ENCODE results near the gene SP100. TPM values are rescaled to one million over a fixed set of nuclear protein-coding genes. Genes with fewer than 3 reads are reported as not detected.

Gene SP100
- total and polyA plus RNA-seq, 2 of the 8 experiments (the other 6 are each of a cell fraction or from before 2014, with no cell fraction given), result 0.06 to 1.1 TPM

- no peak overlapping the region for H3K56ac ChIP-seq (replicated peaks; ENCODE audit: insufficient read length, low read depth, low read length)
- no peaks in the 10 kb centered on the region for H3K79me2 ChIP-seq (ENCODE audit: control insufficient read depth in 1 of 2, insufficient read depth in 2 of 2, low read length in 2 of 2)
- no peaks in the 10 kb centered on the region for H3K23me2 ChIP-seq (ENCODE audit: low read depth, low read length)
- H2BK5ac ChIP-seq (ENCODE audit: low read depth, low read length), result no peak overlapping the region
- H3K27me3 ChIP-seq (replicated peaks in 1 of 4; ENCODE audit: control insufficient read depth in 3 of 4, extremely low read depth in 1 of 4, insufficient read depth in 3 of 4, low read length in 3 of 4), result no peaks in the 10 kb centered on the region
- DNase-seq (ENCODE audit: low read depth in 1 of 2, low spot score in 2 of 2) (no peak), FAIRE-seq (no peak)
- no peak overlapping the region for H2BK120ac ChIP-seq (replicated peaks; ENCODE audit: low read depth, low read length)
- CTCF ChIA-PET (ENCODE audit: partially characterized antibody), result no interaction called here
- H3K36me3 ChIP-seq (ENCODE audit: control insufficient read depth in 2 of 4, insufficient read depth in 4 of 4, low read length in 3 of 4), result no peaks in the 10 kb centered on the region; a peak in 1 of 8 replicates
- no peak overlapping the region for H3K23ac ChIP-seq (ENCODE audit: insufficient read length)
- H3K4me3 ChIP-seq (ENCODE audit: extremely low read depth in 1 of 4, insufficient read depth in 2 of 4, low read depth in 3 of 4, low read length in 4 of 4), result no peak overlapping the region
- no peaks in the 10 kb centered on the region for H4K20me1 ChIP-seq (replicated peaks in 1 of 2; ENCODE audit: control insufficient read depth in 1 of 2, insufficient read depth in 2 of 2, low read length in 2 of 2)
- 54% methylated on average over 3 of the region's 3 CpGs; no CpG with 5 or more reads in 1 of the 2 experiments for WGBS, 2 experiments (ENCODE audit: extremely low coverage in 1 of 2, insufficient coverage in 1 of 2, insufficient read length in 1 of 2, insufficient replicate concordance in 2 of 2, low coverage in 1 of 2, low lambda C conversion rate in 2 of 2, missing lambda C conversion rate in 1 of 2)
- no peak overlapping the region for H3K4ac ChIP-seq (replicated peaks; ENCODE audit: insufficient read length, low read depth, low read length)
- H3K18ac ChIP-seq (ENCODE audit: extremely low read depth, low read length), result no peak overlapping the region
- H3K4me1 ChIP-seq (replicated peaks in 1 of 4; ENCODE audit: control insufficient read depth in 3 of 4, insufficient read depth in 4 of 4, low read length in 3 of 4), result no peaks in the 10 kb centered on the region
- TF ChIP-seq RFX5 (IDR thresholded peaks at IDR 0.05; ENCODE audit: borderline replicate concordance, low read depth, low read length) (no peak), SIX5 (IDR thresholded peaks at IDR 0.05; ENCODE audit: low read depth, low read length) (no peak), SIN3A (conservative IDR thresholded peaks at IDR 0.05 in 1 of 2, IDR thresholded peaks at IDR 0.05 in 1 of 2; ENCODE audit: low read depth in 1 of 2, low read length in 2 of 2) (no peak), TCF12 (IDR thresholded peaks at IDR 0.05; ENCODE audit: low read depth, low read length) (no peak), SP2 (IDR thresholded peaks at IDR 0.05; ENCODE audit: low read length) (no peak), USF2 (IDR thresholded peaks at IDR 0.05; ENCODE audit: low read length) (no peak), TAF7 (optimal IDR thresholded peaks at IDR 0.05; ENCODE audit: borderline replicate concordance, low read depth, low read length) (no peak), POLR2AphosphoS5 (IDR thresholded peaks at IDR 0.05; ENCODE audit: low read depth, low read length) (no peak), SP1 (IDR thresholded peaks at IDR 0.05; ENCODE audit: low read depth, low read length) (no peak)
- H3K4me2 ChIP-seq (ENCODE audit: insufficient read depth in 1 of 2, low read depth in 2 of 2, low read length in 2 of 2), result no peak overlapping the region
- no peak overlapping the region for H2BK12ac ChIP-seq (ENCODE audit: low read depth, low read length)
- POLR2A ChIA-PET (ENCODE audit: partially characterized antibody), result no interaction called here
- no peaks in the 10 kb centered on the region for H3K9me3 ChIP-seq (ENCODE audit: insufficient read depth in 2 of 2, low read depth in 1 of 2, low read length in 1 of 2)
- H3K14ac ChIP-seq (ENCODE audit: insufficient read length), result no peak overlapping the region
- H3K79me1 ChIP-seq (ENCODE audit: low read depth, low read length), result no peaks in the 10 kb centered on the region
- no peak overlapping the region for H2AFZ ChIP-seq (ENCODE audit: low read length)
- H4K91ac ChIP-seq (replicated peaks; ENCODE audit: insufficient read length, low read length), result no peak overlapping the region
- H3K9ac ChIP-seq (replicated peaks in 1 of 4; ENCODE audit: extremely low read depth in 1 of 4, low read depth in 3 of 4, low read length in 3 of 4), result no peak overlapping the region
- H4K8ac ChIP-seq (ENCODE audit: extremely low read depth, insufficient read depth, low read length), result no peak overlapping the region
- H2BK20ac ChIP-seq (ENCODE audit: low read length), result no peak overlapping the region
- no peak overlapping the region for H3K27ac ChIP-seq (ENCODE audit: low read depth, low read length)
- H2BK15ac ChIP-seq (ENCODE audit: low read length), result no peak overlapping the region
- no peak overlapping the region for H2AK5ac ChIP-seq (ENCODE audit: low read depth, low read length)
- no peak overlapping the region for H4K5ac ChIP-seq (ENCODE audit: insufficient read length, low read depth, low read length)
Measured at GRCh38 chr2:230541934-230542380, 126.0 kb downstream of the SP100 start.
